GM18505 (cell line): ENCODE data around the gene APP.

ENCODE experiments used
- ATAC-seq: cut with Tn5 transposase; IDR thresholded peaks from one replicate; pipeline ENCODE4 v1.9.1; 2021; ENCODE audit not compliant: unreplicated experiment
- POLR2A ChIP-seq: IDR thresholded peaks from 4 replicates; pipeline ENCODE4 v1.6.1; 2011; ENCODE audit warnings: borderline replicate concordance; ENCODE audit not compliant: insufficient read depth, insufficient read length; ENCODE audit errors: extremely low read depth

Gene APP

DNA sequence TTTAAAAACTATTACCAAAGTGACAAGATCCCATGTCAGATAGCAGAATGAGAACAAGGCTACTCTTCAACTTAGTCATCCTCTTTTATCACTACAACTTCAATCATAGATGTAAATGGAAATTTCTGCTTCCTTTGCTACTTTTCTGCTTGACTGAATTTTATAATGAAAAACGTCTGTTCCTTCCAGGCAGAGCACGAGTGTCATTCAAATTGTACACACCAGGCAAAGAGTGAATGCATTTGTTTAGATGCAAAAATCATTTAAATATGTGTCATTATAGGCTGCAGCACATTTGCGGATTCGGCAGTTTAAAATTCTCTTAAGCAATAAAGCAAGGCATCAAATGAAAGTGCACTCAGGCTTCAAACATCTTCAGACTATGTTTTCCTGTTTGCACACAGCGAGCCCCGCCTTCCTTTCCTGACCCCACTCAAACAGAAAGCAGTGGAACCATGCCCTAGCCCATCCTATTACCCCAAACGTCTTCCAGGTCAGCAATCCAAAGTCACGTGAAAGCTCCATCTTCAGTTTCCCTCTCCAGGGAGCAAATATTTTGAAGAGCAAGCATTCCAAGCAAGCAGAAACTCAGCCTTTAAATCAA, 99.6 kb downstream of the APP start:
- TF ChIP-seq POLR2A: no peak
- ATAC-seq: no peak

DNA sequence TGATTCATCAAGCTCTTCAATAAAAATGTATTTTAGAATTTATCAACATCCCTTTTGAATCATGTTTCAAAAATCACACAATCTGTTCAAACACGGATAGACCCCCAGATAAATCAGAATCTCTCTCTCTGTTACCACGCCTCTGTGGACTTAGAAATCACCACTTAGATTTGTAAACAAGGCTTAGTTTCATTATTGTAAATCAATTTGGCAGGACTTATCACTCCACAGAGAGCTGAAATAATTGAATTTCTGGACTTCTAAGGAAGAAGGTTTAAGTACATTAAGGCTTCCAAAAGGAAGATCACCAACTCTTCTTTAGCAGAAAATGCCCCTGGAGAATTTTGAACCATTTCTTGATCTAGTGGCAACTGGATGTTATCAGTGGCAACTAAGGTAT, 100.4 kb downstream of the APP start:
- no peak for ATAC-seq
- no peak for TF ChIP-seq POLR2A

DNA sequence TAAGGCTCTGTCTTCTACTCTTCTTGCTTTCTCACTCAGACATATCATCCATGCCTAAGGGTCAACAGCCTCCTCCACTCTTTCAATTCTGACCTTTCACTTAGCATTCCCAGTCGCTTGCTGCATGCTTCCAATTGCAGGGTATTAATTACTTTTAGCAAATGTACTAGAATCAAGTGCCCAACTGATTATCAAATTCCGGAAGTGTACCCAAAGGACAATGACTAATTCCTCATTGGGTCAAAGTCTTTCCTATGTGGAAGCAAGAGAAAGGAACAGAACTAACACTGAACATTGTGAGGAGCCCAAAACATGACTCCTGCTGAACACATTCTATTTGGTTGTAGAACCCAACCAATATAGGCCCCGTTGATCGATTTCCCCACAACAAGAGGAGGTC, 101.8 kb downstream of the APP start:
- ATAC-seq: no peak

GRCh38 chr21:26067836-26068594, 102.6 kb downstream of the APP start:
- no peak for ATAC-seq
- no peak for TF ChIP-seq POLR2A

More for the DNA sequence above, 101.8 kb downstream of the APP start:
- TF ChIP-seq POLR2A: no peak

GRCh38 chr21:26064506-26064905, 106.1 kb downstream of the APP start:
- no peak for ATAC-seq
- no peak for TF ChIP-seq POLR2A

- TF ChIP-seq POLR2A: no peak
- ATAC-seq: no peak
Measured at GRCh38 chr21:26061437-26061836, 109.1 kb downstream of the APP start.

DNA sequence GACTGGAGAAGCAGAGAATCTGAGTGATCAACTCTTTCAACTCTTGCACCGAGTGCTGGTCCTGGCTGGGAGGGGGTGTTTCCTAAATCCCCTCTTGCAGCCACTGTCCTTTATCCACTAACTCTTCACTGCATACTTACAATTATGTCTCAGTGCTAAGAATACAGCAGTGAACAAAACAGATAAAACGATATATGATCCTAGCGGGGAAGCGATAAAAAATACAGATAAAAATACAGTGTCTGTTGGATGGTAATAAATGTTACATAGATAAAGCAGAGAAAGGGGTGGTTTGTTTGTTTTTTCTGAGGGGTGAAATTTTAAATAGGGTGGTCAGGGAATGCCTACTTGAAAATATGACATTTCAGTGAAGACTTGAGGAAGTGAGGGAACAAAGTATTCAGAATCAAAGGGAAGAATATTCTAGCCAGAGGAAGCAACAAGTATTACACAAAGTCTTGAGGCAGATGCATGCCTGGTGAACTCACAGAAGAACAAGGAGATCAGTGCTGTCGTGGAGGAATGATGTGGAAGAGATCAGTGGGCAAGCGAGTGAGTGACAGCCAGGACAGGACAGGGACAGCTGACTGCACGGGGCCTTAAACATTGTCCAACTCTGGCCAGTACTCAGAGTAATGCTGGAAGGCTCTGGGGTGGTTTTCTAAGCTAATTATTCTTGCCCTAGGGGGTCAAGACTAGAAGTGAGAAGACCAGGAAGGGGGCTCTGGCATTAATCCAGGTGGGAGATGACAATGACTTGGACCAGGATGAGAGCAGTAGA, 110.0 kb downstream of the APP start:
- TF ChIP-seq POLR2A: no peak
- no peak for ATAC-seq

DNA sequence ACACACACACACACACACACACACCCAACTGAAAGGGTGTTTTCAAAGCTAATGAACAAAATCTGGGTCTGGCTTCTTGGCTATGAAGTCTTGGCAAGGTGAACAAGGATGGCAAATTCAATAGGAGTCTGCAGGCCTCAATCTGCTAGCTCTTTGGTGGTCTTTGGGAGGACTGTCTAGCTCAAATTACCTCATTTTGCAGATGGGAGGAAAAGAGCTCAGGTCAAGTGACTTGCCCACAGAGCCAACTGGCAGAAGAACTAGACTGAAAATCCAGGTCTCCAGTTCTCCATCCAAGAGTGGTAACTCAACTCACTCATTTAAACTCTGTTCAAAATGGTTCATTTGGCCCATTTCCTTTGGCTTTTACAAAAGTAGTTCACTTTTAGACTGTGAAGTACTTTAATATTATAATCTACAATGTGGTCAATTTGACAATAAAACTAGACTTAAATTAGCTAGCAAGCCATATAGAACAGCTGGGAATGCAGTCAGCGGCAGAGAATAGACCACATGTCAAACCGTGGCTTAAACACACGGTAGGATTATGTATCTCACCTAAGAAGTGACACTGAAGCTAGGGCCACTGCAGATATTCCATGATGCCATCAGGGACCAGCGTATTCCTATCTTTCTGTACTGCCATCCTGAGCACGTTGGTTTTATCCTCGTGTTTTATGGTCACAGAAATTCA, 112.9 kb downstream of the APP start:
- no peak for ATAC-seq
- no peak for TF ChIP-seq POLR2A

GRCh38 chr21:26055841-26056264, 114.7 kb downstream of the APP start:
- ATAC-seq: no peak
- no peak for TF ChIP-seq POLR2A

DNA sequence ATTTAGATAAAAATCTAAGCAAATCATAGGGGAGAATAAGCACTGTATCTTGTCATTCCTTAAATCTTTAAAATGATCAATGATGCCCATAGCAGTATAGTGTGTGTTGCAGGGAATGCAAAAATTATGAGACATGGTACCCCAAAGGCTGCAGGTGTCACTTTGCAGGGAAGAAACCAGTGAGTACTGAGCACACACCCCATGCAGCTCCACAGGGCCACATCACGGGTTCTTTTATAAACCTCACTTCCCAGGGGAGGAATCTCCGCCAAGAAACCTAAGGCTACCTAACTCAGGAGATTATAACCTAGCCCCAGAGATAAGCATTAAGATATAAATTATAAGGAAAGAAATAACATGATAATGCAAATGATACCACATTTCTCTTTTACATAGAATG, 115.6 kb downstream of the APP start:
- no peak for ATAC-seq
- no peak for TF ChIP-seq POLR2A

- no peak for ATAC-seq
- TF ChIP-seq POLR2A: no peak
Measured at GRCh38 chr21:26052057-26052456, 118.5 kb downstream of the APP start.

DNA sequence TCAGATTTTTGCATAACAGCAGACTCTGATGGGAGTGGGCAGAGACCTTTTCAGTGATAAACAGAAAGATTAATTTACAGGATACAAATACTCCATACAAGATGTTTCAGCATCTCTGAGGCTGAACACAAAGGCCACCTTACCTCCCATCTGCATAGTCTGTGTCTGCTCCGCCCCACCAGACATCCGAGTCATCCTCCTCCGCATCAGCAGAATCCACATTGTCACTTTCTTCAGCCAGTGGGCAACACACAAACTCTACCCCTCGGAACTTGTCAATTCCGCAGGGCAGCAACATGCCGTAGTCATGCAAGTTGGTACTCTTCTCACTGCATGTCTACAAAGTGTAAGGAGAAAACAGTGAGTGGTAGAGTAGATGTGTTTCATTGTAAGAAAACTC, 119.7 kb downstream of the APP start:
- ATAC-seq: no peak
- TF ChIP-seq POLR2A: no peak

DNA sequence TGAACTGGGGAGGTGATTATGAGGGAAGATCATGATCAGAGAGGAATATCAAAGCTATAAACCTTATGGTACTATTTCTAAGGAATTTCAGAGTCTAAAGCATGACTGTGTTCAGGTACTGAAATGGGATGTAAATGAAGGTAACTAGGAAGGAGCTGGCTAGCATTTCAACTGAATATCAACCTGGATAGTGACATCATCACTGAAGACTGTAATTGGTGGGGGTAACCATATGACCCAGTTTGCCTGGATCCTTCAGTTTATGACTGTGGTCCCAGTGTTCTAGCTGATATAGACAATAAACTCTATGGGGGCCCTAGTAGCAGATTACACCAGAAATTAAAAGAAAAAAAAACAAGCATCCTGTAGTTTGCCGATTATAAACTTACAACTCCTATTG, 120.8 kb downstream of the APP start:
- no peak for ATAC-seq
- no peak for TF ChIP-seq POLR2A
